Progenitor cell of endocrine pancreas (in vitro differentiated cells): Measurements from ENCODE around the gene SCLT1. TPM values are rescaled to one million over a fixed set of nuclear protein-coding genes. Genes with fewer than 3 reads are reported as not detected.

Experiments
- DNase-seq: peaks from one replicate; pipeline ENCODE4 v3.0.0; 2021; ENCODE audit warnings: low spot score; ENCODE audit not compliant: unreplicated experiment
- H3K27ac Mint-ChIP-seq: 2 replicates; pipeline ENCODE4 v1.8.0; 2021; ENCODE audit warnings: mild to moderate bottlenecking, moderate library complexity, mixed read lengths
- H3K27me3 Mint-ChIP-seq: 2 replicates; pipeline ENCODE4 v1.8.0; 2021; ENCODE audit warnings: mixed read lengths
- H3K36me3 Mint-ChIP-seq: 2 replicates; pipeline ENCODE4 v1.8.0; 2022; ENCODE audit warnings: mixed read lengths; ENCODE audit not compliant: insufficient read depth
- H3K4me1 Mint-ChIP-seq: 2 replicates; pipeline ENCODE4 v1.8.0; 2021; ENCODE audit warnings: low read depth, mixed read lengths
- H3K4me3 Mint-ChIP-seq: 2 replicates; pipeline ENCODE4 v1.8.0; 2021; ENCODE audit warnings: low read depth, mild to moderate bottlenecking, moderate library complexity, mixed read lengths
- H3K9me3 Mint-ChIP-seq: 2 replicates; pipeline ENCODE4 v1.8.0; 2021; ENCODE audit warnings: low read depth, mixed read lengths
- CTCF ChIP-seq: fragments of 200-600 bp; sonication (generic); IDR thresholded peaks from one replicate; pipeline ENCODE4 v1.5.0; 2021; ENCODE audit warnings: antibody characterized with exemption, mild to moderate bottlenecking; ENCODE audit not compliant: unreplicated experiment
- total RNA-seq: library from RNA; stranded (reverse); gene quantifications from 2 replicates; pipeline ENCODE4 v1.2.1, GENCODE V29; 2021

SCLT1 gene
- total RNA-seq, 1 donor from 2014 or later, result 16.1 TPM

- Mint-ChIP-seq H3K4me3 (no peak overlapping the region), H3K27ac (no peak overlapping the region), H3K36me3 (peaks cover 2% of the 10 kb centered on the region), H3K27me3 (no peaks in the 10 kb centered on the region), H3K9me3 (peaks cover 21% of the 10 kb centered on the region), H3K4me1 (no peaks in the 10 kb centered on the region)
- no peak for TF ChIP-seq CTCF
- no peak for DNase-seq
Measured at GRCh38 chr4:129046055-129046959, 47.0 kb downstream of the SCLT1 start.

- no peaks in the 10 kb centered on the region for H3K36me3 Mint-ChIP-seq
- no peaks in the 10 kb centered on the region for H3K4me1 Mint-ChIP-seq
- no peaks in the 10 kb centered on the region for H3K27me3 Mint-ChIP-seq
- peak; percentile 24 for TF ChIP-seq CTCF
- no peak overlapping the region for H3K4me3 Mint-ChIP-seq
- H3K27ac Mint-ChIP-seq, result no peak overlapping the region
- H3K9me3 Mint-ChIP-seq, result peaks cover 4% of the 10 kb centered on the region
- DNase-seq, result no peak
Measured at GRCh38 chr4:129043523-129043922, 49.8 kb downstream of the SCLT1 start.

- H3K4me3 Mint-ChIP-seq, result no peak overlapping the region
- TF ChIP-seq CTCF, result no peak
- H3K9me3 Mint-ChIP-seq, result no peaks in the 10 kb centered on the region
- H3K27ac Mint-ChIP-seq, result no peak overlapping the region
- DNase-seq, result no peak
- H3K27me3 Mint-ChIP-seq, result no peaks in the 10 kb centered on the region
- H3K36me3 Mint-ChIP-seq, result peaks cover 3% of the 10 kb centered on the region
- H3K4me1 Mint-ChIP-seq, result no peaks in the 10 kb centered on the region
Measured at GRCh38 chr4:129040471-129040870, 52.9 kb downstream of the SCLT1 start.

- no peak for DNase-seq
- no peak overlapping the region for H3K27ac Mint-ChIP-seq
- H3K4me1 Mint-ChIP-seq, result no peaks in the 10 kb centered on the region
- H3K27me3 Mint-ChIP-seq, result no peaks in the 10 kb centered on the region
- peaks cover 2% of the 10 kb centered on the region for H3K9me3 Mint-ChIP-seq
- no peak overlapping the region for H3K4me3 Mint-ChIP-seq
- peaks cover 6% of the 10 kb centered on the region for H3K36me3 Mint-ChIP-seq
- TF ChIP-seq CTCF, result no peak
Measured at GRCh38 chr4:129037093-129037492, 56.2 kb downstream of the SCLT1 start.

- Mint-ChIP-seq H3K27me3 (no peaks in the 10 kb centered on the region), H3K36me3 (peaks cover 35% of the 10 kb centered on the region), H3K27ac (peak overlapping the region; percentile 33), H3K9me3 (peaks cover 58% of the 10 kb centered on the region), H3K4me1 (no peaks in the 10 kb centered on the region), H3K4me3 (no peak overlapping the region)
- DNase-seq, result no peak
- TF ChIP-seq CTCF, result no peak
Measured at GRCh38 chr4:129014566-129015509, 78.5 kb downstream of the SCLT1 start.
